PC-9 (cell line): ENCODE measurements around the gene KIF5A.

Source experiments
- EZH2 ChIP-seq: fragments of 200-600 bp; sonication (generic); IDR thresholded peaks from 2 replicates; pipeline ENCODE4 v1.8.0; 2017; ENCODE audit warnings: antibody characterized with exemption, low read depth
- TF ChIP-seq, protein P1 (sequence below): fragments of 200-600 bp; sonication (generic); conservative IDR thresholded peaks from 2 replicates; pipeline ENCODE4 v1.6.1; 2017; ENCODE audit warnings: mixed run types, antibody characterized with exemption, mild to moderate bottlenecking, moderate library complexity

DNA sequence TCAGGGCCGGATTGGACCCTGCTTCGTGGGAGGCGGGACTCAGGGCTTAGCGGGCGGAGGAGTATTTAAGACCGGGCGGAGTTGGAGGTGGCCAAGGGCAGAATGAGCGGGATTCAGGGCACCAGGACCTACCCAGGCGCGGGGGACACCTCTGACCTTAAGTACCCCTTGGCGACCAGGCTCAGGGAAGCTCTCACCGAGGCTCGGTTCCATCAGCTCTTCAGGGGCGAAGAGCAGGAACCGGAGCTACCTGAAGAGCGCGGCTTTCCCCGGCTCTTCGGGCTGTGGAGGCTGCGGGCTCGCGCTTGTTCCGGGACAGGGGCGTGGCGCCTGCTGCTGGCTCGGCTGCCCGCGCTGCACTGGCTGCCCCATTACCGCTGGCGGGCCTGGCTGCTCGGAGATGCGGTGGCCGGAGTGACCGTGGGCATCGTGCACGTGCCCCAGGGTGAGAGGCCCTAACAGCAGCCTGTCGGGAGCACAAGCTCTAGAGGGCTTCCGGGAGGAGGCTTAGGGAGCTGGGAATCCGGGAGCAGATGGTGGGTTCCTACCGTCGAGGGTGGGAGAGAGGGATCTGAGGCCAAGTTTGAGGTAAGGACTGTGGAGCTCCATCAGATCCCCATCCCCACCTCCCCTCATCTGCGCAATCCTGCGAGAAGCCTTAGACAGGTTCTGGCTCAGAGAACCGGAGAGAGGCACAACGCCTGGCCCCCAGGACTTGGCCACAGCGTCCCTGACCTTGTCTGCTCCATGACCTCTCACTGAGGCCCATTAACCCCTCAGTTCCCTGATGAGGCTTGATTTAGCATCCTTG, 69.8 kb downstream of the KIF5A start:
- TF ChIP-seq, protein P1, sequence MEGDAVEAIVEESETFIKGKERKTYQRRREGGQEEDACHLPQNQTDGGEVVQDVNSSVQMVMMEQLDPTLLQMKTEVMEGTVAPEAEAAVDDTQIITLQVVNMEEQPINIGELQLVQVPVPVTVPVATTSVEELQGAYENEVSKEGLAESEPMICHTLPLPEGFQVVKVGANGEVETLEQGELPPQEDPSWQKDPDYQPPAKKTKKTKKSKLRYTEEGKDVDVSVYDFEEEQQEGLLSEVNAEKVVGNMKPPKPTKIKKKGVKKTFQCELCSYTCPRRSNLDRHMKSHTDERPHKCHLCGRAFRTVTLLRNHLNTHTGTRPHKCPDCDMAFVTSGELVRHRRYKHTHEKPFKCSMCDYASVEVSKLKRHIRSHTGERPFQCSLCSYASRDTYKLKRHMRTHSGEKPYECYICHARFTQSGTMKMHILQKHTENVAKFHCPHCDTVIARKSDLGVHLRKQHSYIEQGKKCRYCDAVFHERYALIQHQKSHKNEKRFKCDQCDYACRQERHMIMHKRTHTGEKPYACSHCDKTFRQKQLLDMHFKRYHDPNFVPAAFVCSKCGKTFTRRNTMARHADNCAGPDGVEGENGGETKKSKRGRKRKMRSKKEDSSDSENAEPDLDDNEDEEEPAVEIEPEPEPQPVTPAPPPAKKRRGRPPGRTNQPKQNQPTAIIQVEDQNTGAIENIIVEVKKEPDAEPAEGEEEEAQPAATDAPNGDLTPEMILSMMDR = no peak
- TF ChIP-seq EZH2 = no peak
